Lower leg skin (tissue), 3 donors: ENCODE results near the gene ARHGEF33.

Source experiments
- CTCF ChIP-seq, 3 donors: fragments of 450-650 bp; IDR thresholded peaks; one replicate each; pipeline ENCODE4 v1.5.1; 2016; ENCODE audit warnings: antibody characterized with exemption in 3 of 3, mild to moderate bottlenecking in 3 of 3, moderate library complexity in 2 of 3
- POLR2A ChIP-seq, 2 donors: fragments of 450-650 bp; IDR thresholded peaks; one replicate each; pipeline ENCODE4 v1.6.1; 2016 to 2017; ENCODE audit warnings: antibody characterized with exemption in 2 of 2, mild to moderate bottlenecking in 1 of 2, moderate library complexity in 1 of 2

GRCh38 chr2:38945911-38946310 lies 56.2 kb downstream of the ARHGEF33 start:
- TF ChIP-seq CTCF (IDR thresholded peaks at IDR 0.05) (no peak), POLR2A (IDR thresholded peaks at IDR 0.05) (no peak)
